ENCODE data around the gene DEFB132. TPM values are rescaled to one million over a fixed set of nuclear protein-coding genes. Genes with fewer than 3 reads are reported as not detected.
"Not testable (repeated sequence)": the region's sequence is repeated elsewhere in the genome, so short reads cannot be mapped to it uniquely, and the experiment has no call there.

Gene DEFB132
- total RNA-seq, 2 experiments from 2014 or later, result not detected

DNA sequence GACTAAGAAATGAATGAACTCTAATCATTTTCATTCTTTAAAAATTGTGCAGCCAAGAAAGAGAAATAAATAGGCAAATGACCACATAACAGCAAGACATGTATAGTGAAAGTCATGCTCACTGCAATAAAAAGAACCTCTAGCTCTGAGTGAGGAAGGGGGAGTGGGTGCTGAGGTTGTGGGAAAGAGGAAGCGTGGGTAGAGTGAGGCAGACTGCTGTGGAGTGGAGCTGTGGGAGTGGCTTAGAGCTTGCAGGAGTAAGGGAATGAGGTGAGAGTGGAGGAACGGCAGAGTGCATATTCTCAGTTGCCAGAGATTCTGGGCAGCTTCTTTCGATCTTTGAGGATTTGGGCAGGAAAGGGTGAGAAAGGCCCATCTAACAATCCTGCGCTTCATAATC is 20.0 kb upstream of the DEFB132 start:
- no peaks in the 10 kb centered on the region for H3K36me3 Mint-ChIP-seq
- POLR2A ChIA-PET, result interaction anchor here (0.7 to 0.9 kb wide), 3 partner anchors 10 to 60 kb away, joined by 3 to 4 read pairs (median 3); partner anchors contain the start of genes DEFB129 and ZCCHC3
- no peak for DNase-seq
- H3K4me3 Mint-ChIP-seq, result peak overlapping the region; percentile 90
- H3K4me1 Mint-ChIP-seq, result peaks cover 15% of the 10 kb centered on the region
- peaks cover 1% of the 10 kb centered on the region for H3K27me3 Mint-ChIP-seq
- H3K9me3 Mint-ChIP-seq, result no peaks in the 10 kb centered on the region
- ATAC-seq (ENCODE audit: low read depth), result peak; percentile 65
- H3K27ac Mint-ChIP-seq, result peak overlapping the region; percentile 97

DNA sequence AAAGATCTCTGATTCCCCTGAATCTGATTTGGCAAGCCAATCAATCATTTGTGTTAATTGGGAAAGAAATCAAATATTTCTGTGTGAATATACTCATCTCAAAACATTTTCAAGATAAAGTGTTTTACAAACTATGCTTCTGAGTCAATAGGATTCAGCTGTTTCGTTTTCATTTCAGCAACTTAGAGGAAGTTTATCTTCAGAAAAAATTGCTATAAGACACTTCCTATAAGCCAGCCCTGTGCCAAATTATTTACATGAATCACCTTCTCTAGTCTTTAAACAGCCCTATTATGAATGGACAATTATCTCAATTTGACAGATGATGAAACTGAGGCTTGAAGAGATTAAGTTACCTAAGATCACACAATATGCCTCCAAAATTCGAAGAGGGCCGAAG is 19.6 kb upstream of the DEFB132 start:
- H3K4me1 Mint-ChIP-seq, result peaks cover 15% of the 10 kb centered on the region
- no peaks in the 10 kb centered on the region for H3K36me3 Mint-ChIP-seq
- POLR2A ChIA-PET, result interaction anchor here (0.8 to 0.9 kb wide), 2 partner anchors 21 to 59 kb away, joined by 3 to 4 read pairs; partner anchors contain the start of gene ZCCHC3
- H3K27me3 Mint-ChIP-seq, result peaks cover 6% of the 10 kb centered on the region
- no peak for DNase-seq
- peak overlapping the region; percentile 97 for H3K27ac Mint-ChIP-seq
- H3K9me3 Mint-ChIP-seq, result no peaks in the 10 kb centered on the region
- peak overlapping the region; percentile 90 for H3K4me3 Mint-ChIP-seq
- peak; percentile 79 for ATAC-seq (ENCODE audit: low read depth)

DNA sequence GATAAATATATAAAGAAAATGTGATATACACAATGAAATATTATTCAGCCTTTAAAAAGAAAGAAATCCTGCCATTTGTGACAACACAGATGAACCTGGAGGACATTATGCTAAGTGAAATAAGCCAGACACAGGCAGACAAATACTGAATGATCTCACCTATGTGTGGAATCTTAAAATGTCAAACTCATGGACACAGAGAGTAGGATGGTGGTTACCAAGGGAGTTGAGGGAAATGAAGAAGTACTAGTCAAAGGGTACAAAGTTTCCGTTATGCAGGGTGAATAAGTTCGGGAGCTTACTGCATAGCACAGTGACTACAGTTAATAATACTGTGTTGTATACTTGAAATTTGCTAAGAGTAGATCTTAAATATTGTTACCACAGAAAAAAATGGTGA is 14.6 kb upstream of the DEFB132 start:
- Mint-ChIP-seq H3K36me3 (no peaks in the 10 kb centered on the region), H3K27ac (no peak overlapping the region)
- POLR2A ChIA-PET, result no interaction called here

GRCh38 chr20:251354-251753 is 6.2 kb upstream of the DEFB132 start:
- ATAC-seq (ENCODE audit: low read depth), result no peak

More for the DNA sequence above, 14.6 kb upstream of the DEFB132 start:
- H3K27me3 Mint-ChIP-seq, result peaks cover 10% of the 10 kb centered on the region
- H3K9me3 Mint-ChIP-seq, result peaks cover 4% of the 10 kb centered on the region
- peaks cover 5% of the 10 kb centered on the region for H3K4me1 Mint-ChIP-seq
- no peak overlapping the region for H3K4me3 Mint-ChIP-seq
- DNase-seq (no peak), ATAC-seq (ENCODE audit: low read depth) (no peak)

GRCh38 chr20:252801-253200 is 4.7 kb upstream of the DEFB132 start:
- no peak overlapping the region for H3K27ac Mint-ChIP-seq
- H3K27me3 Mint-ChIP-seq, result peaks cover 7% of the 10 kb centered on the region
- H3K9me3 Mint-ChIP-seq, result no peaks in the 10 kb centered on the region
- no peak overlapping the region for H3K4me3 Mint-ChIP-seq
- DNase-seq (no peak), ATAC-seq (ENCODE audit: low read depth) (no peak)
- H3K4me1 Mint-ChIP-seq, result peaks cover 7% of the 10 kb centered on the region
- no peaks in the 10 kb centered on the region for H3K36me3 Mint-ChIP-seq
- POLR2A ChIA-PET, result no interaction called here

More at GRCh38 chr20:251354-251753, 6.2 kb upstream of the DEFB132 start:
- Mint-ChIP-seq H3K4me3 (peak overlapping the region; percentile 39), H3K27ac (no peak overlapping the region), H3K27me3 (no peaks in the 10 kb centered on the region), H3K9me3 (peaks cover 4% of the 10 kb centered on the region), H3K4me1 (peaks cover 7% of the 10 kb centered on the region), H3K36me3 (no peaks in the 10 kb centered on the region)
- POLR2A ChIA-PET, result no interaction called here
- no peak for DNase-seq

DNA sequence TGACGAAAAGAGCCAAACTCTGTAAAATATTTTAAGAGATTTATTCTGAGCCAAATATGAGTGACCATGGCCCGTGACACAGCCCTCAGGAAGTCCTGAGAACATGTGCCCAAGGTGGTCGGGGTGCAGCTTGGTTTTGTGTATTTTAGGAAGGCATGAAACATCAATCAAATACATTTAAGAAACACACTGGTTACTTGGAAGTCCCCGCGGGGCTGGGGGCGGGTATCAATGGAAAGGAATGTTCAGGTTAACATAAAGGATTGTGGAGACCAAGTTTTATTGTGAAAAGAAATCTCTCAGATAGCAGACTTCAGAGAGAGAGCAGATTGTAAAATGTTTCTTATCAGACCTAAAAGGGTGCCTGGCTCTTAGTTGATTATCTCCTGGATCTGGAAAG is 4.1 kb upstream of the DEFB132 start:
- H3K27ac Mint-ChIP-seq; H3K4me1 Mint-ChIP-seq; DNase-seq; H3K4me3 Mint-ChIP-seq; H3K36me3 Mint-ChIP-seq; POLR2A ChIA-PET; H3K9me3 Mint-ChIP-seq; H3K27me3 Mint-ChIP-seq; ATAC-seq (ENCODE audit: low read depth): not testable (repeated sequence)

- no peak for DNase-seq
- peaks cover 2% of the 10 kb centered on the region for H3K4me1 Mint-ChIP-seq
- no peak overlapping the region for H3K27ac Mint-ChIP-seq
- H3K27me3 Mint-ChIP-seq, result peaks cover 19% of the 10 kb centered on the region
- H3K9me3 Mint-ChIP-seq, result no peaks in the 10 kb centered on the region
- H3K36me3 Mint-ChIP-seq, result no peaks in the 10 kb centered on the region
- H3K4me3 Mint-ChIP-seq, result no peak overlapping the region
- no peak for ATAC-seq (ENCODE audit: low read depth)
- POLR2A ChIA-PET, result interaction anchor here (1.1 kb wide), 1 partner anchor 21 kb away, joined by 3 read pairs; no protein-coding TSS in a partner anchor
Observed at GRCh38 chr20:258269-258858, 840 bp downstream of the DEFB132 start.

DNA sequence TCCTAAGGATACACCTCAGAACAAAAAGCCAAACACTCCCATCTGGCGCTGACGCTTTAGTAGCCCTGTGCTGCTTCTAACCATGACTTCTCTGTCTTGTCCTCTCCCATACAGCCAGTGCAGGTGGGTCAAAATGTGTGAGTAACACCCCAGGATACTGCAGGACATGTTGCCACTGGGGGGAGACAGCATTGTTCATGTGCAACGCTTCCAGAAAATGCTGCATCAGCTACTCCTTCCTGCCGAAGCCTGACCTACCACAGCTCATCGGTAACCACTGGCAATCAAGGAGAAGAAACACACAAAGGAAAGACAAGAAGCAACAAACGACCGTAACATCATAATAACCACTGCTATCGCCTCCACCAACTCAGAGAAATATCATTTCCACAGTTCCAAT is 1.4 kb downstream of the DEFB132 start:
- Mint-ChIP-seq H3K27ac (no peak overlapping the region), H3K27me3 (peaks cover 19% of the 10 kb centered on the region), H3K9me3 (no peaks in the 10 kb centered on the region), H3K4me1 (peaks cover 2% of the 10 kb centered on the region), H3K36me3 (no peaks in the 10 kb centered on the region), H3K4me3 (no peak overlapping the region)
- DNase-seq, result no peak
- ATAC-seq (ENCODE audit: low read depth), result peak; percentile 33
- POLR2A ChIA-PET, result interaction anchor here (1.1 kb wide), 1 partner anchor 21 kb away, joined by 3 read pairs; no protein-coding TSS in a partner anchor

DNA sequence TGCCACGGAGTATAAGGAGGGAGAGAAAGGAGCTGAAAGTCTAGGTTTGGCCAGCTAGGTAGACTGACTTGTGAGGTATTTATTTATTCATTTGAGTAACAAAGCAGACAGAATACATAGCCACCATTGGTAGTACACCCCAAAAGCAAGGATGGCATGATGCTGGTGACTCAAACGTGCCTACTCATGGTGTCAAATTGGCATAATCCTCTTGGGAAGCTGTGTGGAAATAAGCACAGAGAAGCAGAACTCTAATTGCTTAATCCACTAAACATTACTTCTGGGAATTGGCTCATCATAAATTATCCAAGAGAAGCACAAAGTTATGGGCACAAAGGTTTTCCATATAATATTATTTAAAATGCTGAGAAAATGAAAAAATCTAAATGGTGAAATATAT is 2.5 kb downstream of the DEFB132 start:
- Mint-ChIP-seq H3K4me1 (peaks cover 2% of the 10 kb centered on the region), H3K27ac (no peak overlapping the region), H3K36me3 (no peaks in the 10 kb centered on the region), H3K9me3 (no peaks in the 10 kb centered on the region), H3K4me3 (no peak overlapping the region), H3K27me3 (peaks cover 19% of the 10 kb centered on the region)
- POLR2A ChIA-PET, result no interaction called here
- DNase-seq (no peak), ATAC-seq (ENCODE audit: low read depth) (no peak)

- no peaks in the 10 kb centered on the region for H3K36me3 Mint-ChIP-seq
- no peak for DNase-seq
- no peak for ATAC-seq (ENCODE audit: low read depth)
- H3K27ac Mint-ChIP-seq, result no peak overlapping the region
- H3K9me3 Mint-ChIP-seq, result no peaks in the 10 kb centered on the region
- H3K27me3 Mint-ChIP-seq, result peaks cover 12% of the 10 kb centered on the region
- H3K4me3 Mint-ChIP-seq, result no peak overlapping the region
- POLR2A ChIA-PET, result no interaction called here
- peaks cover 12% of the 10 kb centered on the region for H3K4me1 Mint-ChIP-seq
Observed at GRCh38 chr20:263701-264100, 6.2 kb downstream of the DEFB132 start.

- peak; percentile 88 for ATAC-seq (ENCODE audit: low read depth)
- Mint-ChIP-seq H3K4me3 (peak overlapping the region; percentile 84), H3K4me1 (peaks cover 10% of the 10 kb centered on the region), H3K9me3 (no peaks in the 10 kb centered on the region), H3K27me3 (peaks cover 2% of the 10 kb centered on the region), H3K36me3 (no peaks in the 10 kb centered on the region), H3K27ac (peak overlapping the region; percentile 73)
- peak; percentile 93 for DNase-seq
- POLR2A ChIA-PET, result interaction anchor here (0.6 kb wide), 1 partner anchor 21 kb away, joined by 3 read pairs; no protein-coding TSS in a partner anchor
Observed at GRCh38 chr20:266596-267562, 9.4 kb downstream of the DEFB132 start.

GRCh38 chr20:270517-270916 is 13.0 kb downstream of the DEFB132 start:
- H3K9me3 Mint-ChIP-seq, result no peaks in the 10 kb centered on the region
- POLR2A ChIA-PET, result no interaction called here
- no peak overlapping the region for H3K27ac Mint-ChIP-seq
- H3K4me3 Mint-ChIP-seq, result no peak overlapping the region
- H3K4me1 Mint-ChIP-seq, result peaks cover 10% of the 10 kb centered on the region
- H3K36me3 Mint-ChIP-seq, result no peaks in the 10 kb centered on the region
- no peak for ATAC-seq (ENCODE audit: low read depth)
- no peak for DNase-seq
- H3K27me3 Mint-ChIP-seq, result peaks cover 2% of the 10 kb centered on the region

DNA sequence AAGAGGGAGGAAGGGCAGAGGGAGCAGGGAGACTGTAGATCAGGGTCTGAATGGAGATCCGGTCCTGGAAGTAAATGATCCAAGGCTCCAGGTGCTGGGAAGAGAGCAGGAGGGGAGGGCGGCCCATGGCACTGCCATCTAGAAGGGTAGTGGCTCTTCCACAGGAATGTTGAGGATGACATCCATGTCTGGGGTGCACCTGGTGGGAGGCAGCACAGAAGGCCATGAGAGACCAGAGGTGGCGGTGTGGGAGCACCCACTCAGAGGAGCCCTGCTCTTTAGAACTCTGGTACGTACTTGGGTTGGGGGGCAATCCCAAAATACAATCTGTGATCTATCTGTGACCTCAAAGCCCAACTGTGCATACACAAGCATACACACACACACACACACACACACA is 13.5 kb downstream of the DEFB132 start:
- no peak overlapping the region for H3K4me3 Mint-ChIP-seq

More for the DNA sequence above, 13.5 kb downstream of the DEFB132 start:
- Mint-ChIP-seq H3K27me3 (peaks cover 2% of the 10 kb centered on the region), H3K27ac (no peak overlapping the region), H3K4me1 (peaks cover 10% of the 10 kb centered on the region), H3K36me3 (peaks cover under 1% of the 10 kb centered on the region), H3K9me3 (no peaks in the 10 kb centered on the region)
- ATAC-seq (ENCODE audit: low read depth) (no peak), DNase-seq (no peak)
- POLR2A ChIA-PET, result no interaction called here
